Esophagus squamous epithelium (tissue), 5 donors: ENCODE results near the gene MPPED2. TPM values are rescaled to one million over a fixed set of nuclear protein-coding genes. Genes with fewer than 3 reads are reported as not detected.

Experiments used
- DNase-seq: peaks from one replicate; lab custom pipeline; 2025; lab: John Stamatoyannopoulos, UW
- H3K27ac ChIP-seq, 4 donors: fragments of 200-600 bp; sonication (generic); one replicate each; pipeline ENCODE4 v1.5.1; 2016 to 2019; ENCODE audit warnings: mild to moderate bottlenecking in 1 of 4
- H3K27me3 ChIP-seq, 4 donors: fragments of 200-600 bp; sonication (generic); 1 replicate in 3 of 4; 2 replicates in 1 of 4; pipeline versions ENCODE4 v1.5.1 to v1.6.0; 2017 to 2021; ENCODE audit warnings: antibody characterized with exemption in 1 of 4
- H3K36me3 ChIP-seq, 3 donors: fragments of 200-600 bp; sonication (generic); one replicate each; pipeline ENCODE4 v1.5.1; 2016 to 2019
- H3K4me1 ChIP-seq, 3 donors: fragments of 200-600 bp; sonication (generic); one replicate each; pipeline ENCODE4 v1.5.1; 2017 to 2019
- H3K4me3 ChIP-seq, 4 donors: fragments of 200-600 bp; sonication (generic); 1 replicate in 3 of 4; 2 replicates in 1 of 4; pipeline ENCODE4 v1.5.1; 2016 to 2019; ENCODE audit warnings: mild to moderate bottlenecking in 2 of 4, moderate library complexity in 1 of 4
- H3K9me3 ChIP-seq, 3 donors: fragments of 200-600 bp; sonication (generic); one replicate each; pipeline ENCODE4 v1.5.1; 2016 to 2019
- CTCF ChIP-seq, 6 experiments: fragments of 450-650 bp in 4 of 6; fragments of 200-600 bp in 2 of 6; sonication (generic) in 2 of 6; IDR thresholded peaks; one replicate each; pipeline ENCODE4 v1.5.1; 2016 to 2019; ENCODE audit warnings: antibody characterized with exemption in 6 of 6, mild to moderate bottlenecking in 4 of 6, moderate library complexity in 4 of 6
- POLR2A ChIP-seq, 4 donors: fragments of 450-650 bp; IDR thresholded peaks; one replicate each; pipeline ENCODE4 v1.6.1; 2017; ENCODE audit warnings: antibody characterized with exemption in 4 of 4, mild to moderate bottlenecking in 4 of 4, moderate library complexity in 3 of 4
- WGBS, 2 donors: methylation state at CpG; one replicate each; pipeline ENCODE4 v1.1.5; 2018; 5-methylcytosine and 5-hydroxymethylcytosine counted together
- intact Hi-C: fragments of 100-400 bp; cut with DNase I; formaldehyde crosslinking; loops from one replicate; pipeline ENCODE4 v1.15.0; 2022
- total RNA-seq, 4 donors: library from RNA; depleted of rRNA; stranded (reverse); fragments of >200 nt; gene quantifications; one replicate each; pipeline ENCODE4 v1.1.0, GENCODE V29; 2016
- donor health status: DM: yes; HTN: yes; CAD: no.

The MPPED2 gene
- total RNA-seq, 4 donors from 2014 or later = 0.49 to 3.2 (median 1.8) TPM

- peaks cover 0 to 15% (median 6%) of the 10 kb centered on the region in 3 donors for H3K4me1 ChIP-seq
- no peaks in the 10 kb centered on the region for H3K9me3 ChIP-seq
- WGBS, 2 donors = 25 to 52% methylated on average over 1 of the region's 1 CpG
- no peaks in the 10 kb centered on the region for H3K27me3 ChIP-seq
- TF ChIP-seq POLR2A (IDR thresholded peaks at IDR 0.05) = no peak
- intact Hi-C loops = no loop called here
- DNase-seq = no peak
- H3K36me3 ChIP-seq = no peaks in the 10 kb centered on the region
- no peak overlapping the region for H3K4me3 ChIP-seq
- H3K27ac ChIP-seq = no peak overlapping the region
Observed at GRCh38 chr11:30393012-30393411, 193.1 kb downstream of the MPPED2 start.

GRCh38 chr11:30392221-30392784 lies 193.8 kb downstream of the MPPED2 start:
- Histone ChIP-seq H3K4me3 (no peak overlapping the region), H3K9me3 (no peaks in the 10 kb centered on the region), H3K27ac (no peak overlapping the region), H3K4me1 (peaks cover 0 to 15% (median 6%) of the 10 kb centered on the region in 3 donors), H3K27me3 (no peaks in the 10 kb centered on the region), H3K36me3 (no peaks in the 10 kb centered on the region)
- WGBS, 2 donors = 15 to 40% methylated on average over 4 to 5 of the region's 5 CpGs
- intact Hi-C loops = no loop called here
- DNase-seq = no peak
- TF ChIP-seq POLR2A (IDR thresholded peaks at IDR 0.05) (no peak), CTCF (IDR thresholded peaks at IDR 0.05) (no peak)

GRCh38 chr11:30388957-30389356 lies 197.2 kb downstream of the MPPED2 start:
- no peak overlapping the region for H3K4me3 ChIP-seq
- H3K9me3 ChIP-seq = no peaks in the 10 kb centered on the region
- DNase-seq = no peak
- intact Hi-C loops = no loop called here
- H3K4me1 ChIP-seq = peaks cover 0 to 15% (median 6%) of the 10 kb centered on the region in 3 donors
- no peak for TF ChIP-seq CTCF (IDR thresholded peaks at IDR 0.05)
- H3K27me3 ChIP-seq = no peaks in the 10 kb centered on the region
- H3K27ac ChIP-seq = no peak overlapping the region
- H3K36me3 ChIP-seq = no peaks in the 10 kb centered on the region
- 65 to 83% methylated on average over 3 of the region's 3 CpGs for WGBS, 2 donors

- Histone ChIP-seq H3K4me1 (peaks cover 0 to 15% (median 6%) of the 10 kb centered on the region in 3 donors), H3K27me3 (no peaks in the 10 kb centered on the region), H3K9me3 (no peaks in the 10 kb centered on the region), H3K36me3 (no peaks in the 10 kb centered on the region), H3K4me3 (no peak overlapping the region), H3K27ac (no peak overlapping the region)
- intact Hi-C loops = no loop called here
- WGBS, 2 donors = 84 to 88% methylated on average over 13 to 14 of the region's 19 CpGs
- TF ChIP-seq CTCF (IDR thresholded peaks at IDR 0.05) = no peak
- TF ChIP-seq POLR2A (IDR thresholded peaks at IDR 0.05) = no peak
- DNase-seq = no peak
Observed at GRCh38 chr11:30387891-30388861, 198.0 kb downstream of the MPPED2 start.

GRCh38 chr11:30381879-30382278 lies 204.3 kb downstream of the MPPED2 start:
- 20 to 51% methylated on average over 2 of the region's 2 CpGs for WGBS, 2 donors
- TF ChIP-seq POLR2A (IDR thresholded peaks at IDR 0.05) (no peak), CTCF (IDR thresholded peaks at IDR 0.05) (no peak)
- Histone ChIP-seq H3K4me3 (no peak overlapping the region), H3K36me3 (no peaks in the 10 kb centered on the region), H3K4me1 (no peaks in the 10 kb centered on the region), H3K27ac (no peak overlapping the region), H3K9me3 (no peaks in the 10 kb centered on the region), H3K27me3 (no peaks in the 10 kb centered on the region)
- intact Hi-C loops = no loop called here
- DNase-seq = no peak
